ENCODE measurements around the gene HSPA1A.

DNA sequence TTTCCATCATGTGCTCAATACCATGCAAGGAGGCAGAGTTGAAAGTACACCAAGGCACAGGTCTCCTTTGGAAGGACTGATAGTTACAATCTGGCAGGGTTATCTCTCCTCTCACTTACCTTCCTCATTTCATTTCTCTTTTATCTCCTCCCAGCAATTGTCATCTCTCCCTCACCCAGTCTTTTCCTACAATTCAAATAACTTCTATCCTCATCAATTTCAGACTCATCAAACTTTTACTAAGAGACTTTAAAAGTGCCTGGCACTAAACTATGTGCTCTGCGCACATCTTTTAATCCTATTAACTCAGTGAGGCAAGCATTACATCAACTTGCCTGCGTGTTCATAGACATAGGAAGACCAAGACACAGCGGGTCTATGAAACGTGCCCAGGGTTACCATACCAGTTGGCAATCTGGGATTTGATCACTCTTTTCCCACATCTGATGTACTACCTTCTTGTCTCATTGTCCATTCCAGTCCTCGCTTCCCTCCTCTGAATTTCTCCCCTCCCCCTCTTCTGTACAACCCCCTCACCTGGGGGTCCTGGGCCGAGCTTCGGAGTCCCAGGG is 21.0 kb upstream of the HSPA1A start:
- no peak for TF ChIP-seq ZKSCAN1 (IDR thresholded peaks at IDR 0.05; ENCODE audit: low read depth, low read length)
- no peak for TF ChIP-seq POLR2A (conservative IDR thresholded peaks at IDR 0.05)
- TF ChIP-seq RAD21 (CRISPR knock-in tag; conservative IDR thresholded peaks at IDR 0.05 in 1 of 2, IDR thresholded peaks at IDR 0.05 in 1 of 2) = no peak; a peak in 1 of 4 replicates
- TF ChIP-seq, protein P1, sequence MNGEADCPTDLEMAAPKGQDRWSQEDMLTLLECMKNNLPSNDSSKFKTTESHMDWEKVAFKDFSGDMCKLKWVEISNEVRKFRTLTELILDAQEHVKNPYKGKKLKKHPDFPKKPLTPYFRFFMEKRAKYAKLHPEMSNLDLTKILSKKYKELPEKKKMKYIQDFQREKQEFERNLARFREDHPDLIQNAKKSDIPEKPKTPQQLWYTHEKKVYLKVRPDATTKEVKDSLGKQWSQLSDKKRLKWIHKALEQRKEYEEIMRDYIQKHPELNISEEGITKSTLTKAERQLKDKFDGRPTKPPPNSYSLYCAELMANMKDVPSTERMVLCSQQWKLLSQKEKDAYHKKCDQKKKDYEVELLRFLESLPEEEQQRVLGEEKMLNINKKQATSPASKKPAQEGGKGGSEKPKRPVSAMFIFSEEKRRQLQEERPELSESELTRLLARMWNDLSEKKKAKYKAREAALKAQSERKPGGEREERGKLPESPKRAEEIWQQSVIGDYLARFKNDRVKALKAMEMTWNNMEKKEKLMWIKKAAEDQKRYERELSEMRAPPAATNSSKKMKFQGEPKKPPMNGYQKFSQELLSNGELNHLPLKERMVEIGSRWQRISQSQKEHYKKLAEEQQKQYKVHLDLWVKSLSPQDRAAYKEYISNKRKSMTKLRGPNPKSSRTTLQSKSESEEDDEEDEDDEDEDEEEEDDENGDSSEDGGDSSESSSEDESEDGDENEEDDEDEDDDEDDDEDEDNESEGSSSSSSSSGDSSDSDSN (IDR thresholded peaks at IDR 0.05; ENCODE audit: borderline replicate concordance in 1 of 2, low read depth in 2 of 2, low read length in 2 of 2) = no peak; a peak in 1 of 4 replicates
- no peak for TF ChIP-seq EGR1 (conservative IDR thresholded peaks at IDR 0.05)
- TF ChIP-seq, protein P2, sequence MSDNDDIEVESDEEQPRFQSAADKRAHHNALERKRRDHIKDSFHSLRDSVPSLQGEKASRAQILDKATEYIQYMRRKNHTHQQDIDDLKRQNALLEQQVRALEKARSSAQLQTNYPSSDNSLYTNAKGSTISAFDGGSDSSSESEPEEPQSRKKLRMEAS (CRISPR knock-in tag; IDR thresholded peaks at IDR 0.05) = no peak
- TF ChIP-seq, protein P3, sequence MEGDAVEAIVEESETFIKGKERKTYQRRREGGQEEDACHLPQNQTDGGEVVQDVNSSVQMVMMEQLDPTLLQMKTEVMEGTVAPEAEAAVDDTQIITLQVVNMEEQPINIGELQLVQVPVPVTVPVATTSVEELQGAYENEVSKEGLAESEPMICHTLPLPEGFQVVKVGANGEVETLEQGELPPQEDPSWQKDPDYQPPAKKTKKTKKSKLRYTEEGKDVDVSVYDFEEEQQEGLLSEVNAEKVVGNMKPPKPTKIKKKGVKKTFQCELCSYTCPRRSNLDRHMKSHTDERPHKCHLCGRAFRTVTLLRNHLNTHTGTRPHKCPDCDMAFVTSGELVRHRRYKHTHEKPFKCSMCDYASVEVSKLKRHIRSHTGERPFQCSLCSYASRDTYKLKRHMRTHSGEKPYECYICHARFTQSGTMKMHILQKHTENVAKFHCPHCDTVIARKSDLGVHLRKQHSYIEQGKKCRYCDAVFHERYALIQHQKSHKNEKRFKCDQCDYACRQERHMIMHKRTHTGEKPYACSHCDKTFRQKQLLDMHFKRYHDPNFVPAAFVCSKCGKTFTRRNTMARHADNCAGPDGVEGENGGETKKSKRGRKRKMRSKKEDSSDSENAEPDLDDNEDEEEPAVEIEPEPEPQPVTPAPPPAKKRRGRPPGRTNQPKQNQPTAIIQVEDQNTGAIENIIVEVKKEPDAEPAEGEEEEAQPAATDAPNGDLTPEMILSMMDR (IDR thresholded peaks at IDR 0.05 in 2 of 3, conservative IDR thresholded peaks at IDR 0.05 in 1 of 3; ENCODE audit: insufficient read depth in 2 of 3, low read depth in 1 of 3, low read length in 3 of 3) = no peak
- no peak for TF ChIP-seq ZNF347 (CRISPR knock-in tag; IDR thresholded peaks at IDR 0.05; ENCODE audit: low read depth)
- TF ChIP-seq PHF21A (IDR thresholded peaks at IDR 0.05; ENCODE audit: borderline replicate concordance, low read depth) = no peak
- TF ChIP-seq, protein P4, sequence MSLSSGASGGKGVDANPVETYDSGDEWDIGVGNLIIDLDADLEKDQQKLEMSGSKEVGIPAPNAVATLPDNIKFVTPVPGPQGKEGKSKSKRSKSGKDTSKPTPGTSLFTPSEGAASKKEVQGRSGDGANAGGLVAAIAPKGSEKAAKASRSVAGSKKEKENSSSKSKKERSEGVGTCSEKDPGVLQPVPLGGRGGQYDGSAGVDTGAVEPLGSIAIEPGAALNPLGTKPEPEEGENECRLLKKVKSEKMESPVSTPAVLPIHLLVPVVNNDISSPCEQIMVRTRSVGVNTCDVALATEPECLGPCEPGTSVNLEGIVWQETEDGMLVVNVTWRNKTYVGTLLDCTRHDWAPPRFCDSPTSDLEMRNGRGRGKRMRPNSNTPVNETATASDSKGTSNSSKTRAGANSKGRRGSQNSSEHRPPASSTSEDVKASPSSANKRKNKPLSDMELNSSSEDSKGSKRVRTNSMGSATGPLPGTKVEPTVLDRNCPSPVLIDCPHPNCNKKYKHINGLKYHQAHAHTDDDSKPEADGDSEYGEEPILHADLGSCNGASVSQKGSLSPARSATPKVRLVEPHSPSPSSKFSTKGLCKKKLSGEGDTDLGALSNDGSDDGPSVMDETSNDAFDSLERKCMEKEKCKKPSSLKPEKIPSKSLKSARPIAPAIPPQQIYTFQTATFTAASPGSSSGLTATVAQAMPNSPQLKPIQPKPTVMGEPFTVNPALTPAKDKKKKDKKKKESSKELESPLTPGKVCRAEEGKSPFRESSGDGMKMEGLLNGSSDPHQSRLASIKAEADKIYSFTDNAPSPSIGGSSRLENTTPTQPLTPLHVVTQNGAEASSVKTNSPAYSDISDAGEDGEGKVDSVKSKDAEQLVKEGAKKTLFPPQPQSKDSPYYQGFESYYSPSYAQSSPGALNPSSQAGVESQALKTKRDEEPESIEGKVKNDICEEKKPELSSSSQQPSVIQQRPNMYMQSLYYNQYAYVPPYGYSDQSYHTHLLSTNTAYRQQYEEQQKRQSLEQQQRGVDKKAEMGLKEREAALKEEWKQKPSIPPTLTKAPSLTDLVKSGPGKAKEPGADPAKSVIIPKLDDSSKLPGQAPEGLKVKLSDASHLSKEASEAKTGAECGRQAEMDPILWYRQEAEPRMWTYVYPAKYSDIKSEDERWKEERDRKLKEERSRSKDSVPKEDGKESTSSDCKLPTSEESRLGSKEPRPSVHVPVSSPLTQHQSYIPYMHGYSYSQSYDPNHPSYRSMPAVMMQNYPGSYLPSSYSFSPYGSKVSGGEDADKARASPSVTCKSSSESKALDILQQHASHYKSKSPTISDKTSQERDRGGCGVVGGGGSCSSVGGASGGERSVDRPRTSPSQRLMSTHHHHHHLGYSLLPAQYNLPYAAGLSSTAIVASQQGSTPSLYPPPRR (CRISPR knock-in tag; IDR thresholded peaks at IDR 0.05; ENCODE audit: borderline replicate concordance) = no peak
- TF ChIP-seq ZNF311 (CRISPR knock-in tag; IDR thresholded peaks at IDR 0.05) = no peak
